Large intestine (tissue), 12 donors: Measurements from ENCODE around the gene ELF4. TPM values are rescaled to one million over a fixed set of nuclear protein-coding genes. Genes with fewer than 3 reads are reported as not detected.

Experiments used
- DNase-seq, 2 donors: peaks; one replicate each; pipeline versions ENCODE4 v3.0.0 to v3.0.0-alpha.2; 2013
- H3K27ac ChIP-seq: one replicate; pipeline ENCODE4 v1.5.1; 2013; ENCODE audit warnings: low read length
- H3K27me3 ChIP-seq: 2 replicates; pipeline ENCODE4 v1.6.1; 2013; ENCODE audit warnings: low read length; ENCODE audit not compliant: control insufficient read depth, insufficient read depth
- H3K36me3 ChIP-seq: 2 replicates; pipeline ENCODE4 v1.6.1; 2013; ENCODE audit warnings: low read length; ENCODE audit not compliant: control insufficient read depth, insufficient read depth
- H3K4me1 ChIP-seq: one replicate; pipeline ENCODE4 v1.6.1; 2013; ENCODE audit warnings: low read length; ENCODE audit not compliant: control insufficient read depth, insufficient read depth
- H3K4me3 ChIP-seq: one replicate; pipeline ENCODE4 v1.5.1; 2013; ENCODE audit warnings: low read length
- H3K9me3 ChIP-seq: one replicate; pipeline ENCODE4 v1.6.1; 2013; ENCODE audit warnings: mild to moderate bottlenecking, low read depth, low read length, moderate library complexity; ENCODE audit not compliant: control insufficient read depth
- WGBS: methylation state at CpG from one replicate; pipeline ENCODE4 v1.1.5; 2013; ENCODE audit warnings: low lambda C conversion rate; ENCODE audit not compliant: insufficient coverage; 5-methylcytosine and 5-hydroxymethylcytosine counted together
- long read RNA-seq, 11 donors: transcript quantifications; one replicate each; lab custom pipeline, GENCODE V29; 2026
- polyA plus RNA-seq: library from polyadenylated mRNA; unstranded; fragments of 120-200 nt; gene quantifications from one replicate; pipeline ENCODE4 v1.2.1, GENCODE V29; 2013

The ELF4 gene
- polyA plus RNA-seq = 32.0 TPM
- long read RNA-seq, donor 1, full-length matches to known transcripts = 3 of 3 reads
- long read RNA-seq, donor 1, partial matches to known transcripts = 0 of 3 reads
- long read RNA-seq, donor 1, other reads (novel, unspliced or antisense) = 0 of 3 reads
- long read RNA-seq, donor 2, full-length matches to known transcripts = 7 of 12 reads
- long read RNA-seq, donor 2, partial matches to known transcripts = 5 of 12 reads
- long read RNA-seq, donor 2, other reads (novel, unspliced or antisense) = 0 of 12 reads
- long read RNA-seq, donor 3, full-length matches to known transcripts = 4 of 4 reads
- long read RNA-seq, donor 3, partial matches to known transcripts = 0 of 4 reads
- long read RNA-seq, donor 3, other reads (novel, unspliced or antisense) = 0 of 4 reads
- long read RNA-seq, donor 4, full-length matches to known transcripts = 1 of 1 reads
- long read RNA-seq, donor 4, partial matches to known transcripts = 0 of 1 reads
- long read RNA-seq, donor 4, other reads (novel, unspliced or antisense) = 0 of 1 reads
- long read RNA-seq, donor 5, full-length matches to known transcripts = 3 of 3 reads
- long read RNA-seq, donor 5, partial matches to known transcripts = 0 of 3 reads
- long read RNA-seq, donor 5, other reads (novel, unspliced or antisense) = 0 of 3 reads
- long read RNA-seq, donor 6, full-length matches to known transcripts = 2 of 2 reads
- long read RNA-seq, donor 6, partial matches to known transcripts = 0 of 2 reads
- long read RNA-seq, donor 6, other reads (novel, unspliced or antisense) = 0 of 2 reads
- long read RNA-seq, donor 7, full-length matches to known transcripts = 3 of 3 reads
- long read RNA-seq, donor 7, partial matches to known transcripts = 0 of 3 reads
- long read RNA-seq, donor 7, other reads (novel, unspliced or antisense) = 0 of 3 reads
- long read RNA-seq, donor 8, full-length matches to known transcripts = 2 of 14 reads
- long read RNA-seq, donor 8, partial matches to known transcripts = 12 of 14 reads
- long read RNA-seq, donor 8, other reads (novel, unspliced or antisense) = 0 of 14 reads
- long read RNA-seq, donor 9, full-length matches to known transcripts = 2 of 2 reads
- long read RNA-seq, donor 9, partial matches to known transcripts = 0 of 2 reads
- long read RNA-seq, donor 9, other reads (novel, unspliced or antisense) = 0 of 2 reads
- long read RNA-seq, donor 10, full-length matches to known transcripts = 3 of 3 reads
- long read RNA-seq, donor 10, partial matches to known transcripts = 0 of 3 reads
- long read RNA-seq, donor 10, other reads (novel, unspliced or antisense) = 0 of 3 reads
- long read RNA-seq, donor 11, full-length matches to known transcripts = 1 of 1 reads
- long read RNA-seq, donor 11, partial matches to known transcripts = 0 of 1 reads
- long read RNA-seq, donor 11, other reads (novel, unspliced or antisense) = 0 of 1 reads

- H3K36me3 ChIP-seq = peaks cover 3% of the 10 kb centered on the region
- peak within 1 kb of the TSS; percentile 91 for H3K27ac ChIP-seq
- DNase-seq = peak in 1 of 2 donors; percentile 64
- H3K4me1 ChIP-seq = peaks cover 33% of the 10 kb centered on the region
- H3K9me3 ChIP-seq = no peaks in the 10 kb centered on the region
- H3K4me3 ChIP-seq = peak within 1 kb of the TSS; percentile 84
- WGBS = no CpG with 5 or more reads among the region's 123 CpGs
- H3K27me3 ChIP-seq = no peaks in the 10 kb centered on the region
Measured at GRCh38 chrX:130110379-130111219, at the start of gene ELF4. Gene ELF4, minus strand, starts transcription at chrX:130110497. Its CDS starts 29,167 bp downstream, at chrX:130081330.

DNA sequence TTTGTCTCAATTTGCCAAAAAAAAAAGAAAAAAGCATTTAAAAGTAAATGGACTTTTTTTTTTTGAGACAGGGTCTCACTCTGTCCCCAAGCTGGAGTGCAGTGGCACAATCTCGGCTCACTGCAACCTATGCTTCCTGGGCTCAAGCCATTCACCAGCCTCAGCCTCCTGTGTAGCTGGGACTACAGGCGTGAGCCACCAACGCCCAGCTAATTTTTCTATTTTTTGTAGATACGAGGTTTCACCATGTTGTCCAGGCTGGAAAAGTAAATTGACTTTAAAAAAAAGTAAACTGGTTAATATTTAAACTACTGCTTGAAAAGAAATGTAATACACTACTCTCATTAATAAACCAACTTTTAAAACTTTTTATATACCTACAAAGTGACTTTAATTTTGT, 49.5 kb upstream of the ELF4 start:
- H3K4me1 ChIP-seq = peaks cover 3% of the 10 kb centered on the region
- peaks cover 2% of the 10 kb centered on the region for H3K36me3 ChIP-seq
- no peak for DNase-seq
- H3K27me3 ChIP-seq = no peaks in the 10 kb centered on the region
- no CpG with 5 or more reads among the region's 4 CpGs for WGBS
- no peak overlapping the region for H3K4me3 ChIP-seq
- H3K9me3 ChIP-seq = no peaks in the 10 kb centered on the region
- H3K27ac ChIP-seq = no peak overlapping the region

DNA sequence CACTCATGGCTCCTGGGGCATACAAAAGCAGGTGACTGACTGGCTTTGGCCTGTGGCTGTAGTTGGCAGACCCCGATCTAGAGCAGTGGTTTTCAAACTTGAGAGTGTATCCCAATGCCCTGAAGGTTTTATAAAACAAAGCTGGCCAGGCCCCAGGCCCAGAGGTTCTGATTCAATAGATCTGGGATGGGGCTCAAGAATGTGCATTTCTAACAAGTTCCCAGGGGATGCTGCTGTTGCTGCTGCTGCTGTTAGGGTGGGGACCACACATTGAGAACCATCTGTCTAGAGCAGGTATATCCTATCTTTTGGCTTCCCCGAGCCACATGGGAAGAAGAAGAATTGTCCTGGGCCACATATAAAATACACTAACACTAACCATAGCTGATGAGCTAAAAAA, 48.0 kb upstream of the ELF4 start:
- DNase-seq = no peak
- Histone ChIP-seq H3K27me3 (no peaks in the 10 kb centered on the region), H3K36me3 (peaks cover 2% of the 10 kb centered on the region), H3K4me3 (no peak overlapping the region), H3K27ac (no peak overlapping the region), H3K4me1 (no peaks in the 10 kb centered on the region), H3K9me3 (no peaks in the 10 kb centered on the region)
- no CpG with 5 or more reads among the region's 2 CpGs for WGBS

- DNase-seq = no peak
- Histone ChIP-seq H3K27me3 (no peaks in the 10 kb centered on the region), H3K4me3 (no peak overlapping the region), H3K4me1 (no peaks in the 10 kb centered on the region), H3K27ac (no peak overlapping the region), H3K36me3 (peaks cover 2% of the 10 kb centered on the region), H3K9me3 (no peaks in the 10 kb centered on the region)
- WGBS = no CpG with 5 or more reads among the region's 2 CpGs
Measured at GRCh38 chrX:130155564-130155963, 45.3 kb upstream of the ELF4 start.

- no peak for DNase-seq
- no peak overlapping the region for H3K27ac ChIP-seq
- H3K9me3 ChIP-seq = no peaks in the 10 kb centered on the region
- no CpG with 5 or more reads among the region's 5 CpGs for WGBS
- H3K4me1 ChIP-seq = no peaks in the 10 kb centered on the region
- no peaks in the 10 kb centered on the region for H3K27me3 ChIP-seq
- H3K4me3 ChIP-seq = no peak overlapping the region
- H3K36me3 ChIP-seq = peaks cover 35% of the 10 kb centered on the region
Measured at GRCh38 chrX:130147631-130148030, 37.3 kb upstream of the ELF4 start.

- H3K4me3 ChIP-seq = no peak overlapping the region
- no peaks in the 10 kb centered on the region for H3K9me3 ChIP-seq
- H3K4me1 ChIP-seq = no peaks in the 10 kb centered on the region
- no peak for DNase-seq
- WGBS = no CpG with 5 or more reads among the region's 4 CpGs
- peaks cover 43% of the 10 kb centered on the region for H3K36me3 ChIP-seq
- H3K27me3 ChIP-seq = no peaks in the 10 kb centered on the region
- H3K27ac ChIP-seq = no peak overlapping the region
Measured at GRCh38 chrX:130145123-130145522, 34.8 kb upstream of the ELF4 start.

DNA sequence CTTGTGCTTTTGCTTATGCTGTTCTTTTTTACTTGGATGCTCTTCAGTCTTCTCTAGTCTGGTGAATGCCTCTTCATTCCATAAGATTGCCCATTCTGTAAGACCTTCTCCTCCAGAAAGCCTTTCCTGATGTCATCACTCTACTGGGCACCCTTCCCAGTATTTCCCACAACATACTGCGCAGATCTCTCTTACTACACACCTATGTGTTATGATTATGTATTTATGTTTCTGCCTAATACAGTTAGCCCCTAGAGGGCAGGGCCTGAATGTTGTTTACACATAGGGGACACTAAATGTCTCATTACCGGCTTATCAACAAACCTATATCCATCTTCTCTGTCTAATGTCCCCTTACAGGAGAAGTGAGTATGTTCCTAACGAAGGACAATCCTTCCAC, 34.2 kb upstream of the ELF4 start:
- Histone ChIP-seq H3K4me1 (no peaks in the 10 kb centered on the region), H3K36me3 (peaks cover 49% of the 10 kb centered on the region), H3K4me3 (no peak overlapping the region), H3K27ac (no peak overlapping the region), H3K9me3 (no peaks in the 10 kb centered on the region), H3K27me3 (no peaks in the 10 kb centered on the region)
- DNase-seq = no peak
- WGBS = no CpG with 5 or more reads among the region's 3 CpGs

GRCh38 chrX:130139474-130140201, 29.3 kb upstream of the ELF4 start:
- Histone ChIP-seq H3K4me3 (no peak overlapping the region), H3K27ac (no peak overlapping the region), H3K4me1 (no peaks in the 10 kb centered on the region), H3K27me3 (no peaks in the 10 kb centered on the region), H3K36me3 (peaks cover 46% of the 10 kb centered on the region), H3K9me3 (no peaks in the 10 kb centered on the region)
- no CpG with 5 or more reads among the region's 3 CpGs for WGBS
- no peak for DNase-seq

GRCh38 chrX:130136961-130137360, 26.7 kb upstream of the ELF4 start:
- WGBS = no CpG with 5 or more reads among the region's 8 CpGs
- Histone ChIP-seq H3K4me1 (no peaks in the 10 kb centered on the region), H3K27ac (no peak overlapping the region), H3K27me3 (no peaks in the 10 kb centered on the region), H3K9me3 (no peaks in the 10 kb centered on the region), H3K36me3 (peaks cover 47% of the 10 kb centered on the region), H3K4me3 (no peak overlapping the region)
- DNase-seq = no peak
